GM20000 (cell line): ENCODE results near the gene AKAP8.
A peak's percentile ranks its signal among the peaks of the same experiment; 100 is the strongest.
"Not testable (repeated sequence)": the region's sequence is repeated elsewhere in the genome, so short reads cannot be mapped to it uniquely, and the experiment has no call there.

Source experiments
- DNase-seq: peaks from one replicate; pipeline ENCODE4 v3.0.0; 2012; ENCODE audit warnings: low spot score
- CTCF ChIP-seq: IDR thresholded peaks from 2 replicates; pipeline ENCODE4 v1.5.1; 2012; ENCODE audit warnings: mild to moderate bottlenecking, control low read depth; ENCODE audit errors: extremely low read depth, missing control alignments

AKAP8 gene

GRCh38 chr19:15397782-15398181 is 18.2 kb upstream of the AKAP8 start:
- DNase-seq: no peak
- no peak for TF ChIP-seq CTCF

GRCh38 chr19:15397236-15397635 is 17.6 kb upstream of the AKAP8 start:
- no peak for DNase-seq
- TF ChIP-seq CTCF: no peak

GRCh38 chr19:15396436-15396835 is 16.8 kb upstream of the AKAP8 start:
- no peak for DNase-seq

GRCh38 chr19:15395251-15395650 is 15.7 kb upstream of the AKAP8 start:
- not testable (repeated sequence) for DNase-seq

More at GRCh38 chr19:15396436-15396835, 16.8 kb upstream of the AKAP8 start:
- TF ChIP-seq CTCF: no peak

- no peak for DNase-seq
- no peak for TF ChIP-seq CTCF
Measured at GRCh38 chr19:15394426-15394825, 14.8 kb upstream of the AKAP8 start.

GRCh38 chr19:15393963-15394362 is 14.4 kb upstream of the AKAP8 start:
- no peak for TF ChIP-seq CTCF
- DNase-seq: no peak

- TF ChIP-seq CTCF: no peak
- peak; percentile 12 for DNase-seq
Measured at GRCh38 chr19:15390814-15391213, 11.2 kb upstream of the AKAP8 start.

- no peak for TF ChIP-seq CTCF
- DNase-seq: no peak
Measured at GRCh38 chr19:15381864-15382263, 2.3 kb upstream of the AKAP8 start.
